HUES6 (cell line): Measurements from ENCODE around the gene ZNF276.
A peak's percentile ranks its signal among the peaks of the same experiment; 100 is the strongest.
"Not testable (repeated sequence)": the region's sequence is repeated elsewhere in the genome, so short reads cannot be mapped to it uniquely, and the experiment has no call there.

ENCODE experiments used
- H3K27ac ChIP-seq: 2 replicates; pipeline ENCODE4 v1.7.0; 2013; ENCODE audit warnings: low read depth, mild to moderate bottlenecking, low read length, inconsistent platforms
- H3K27me3 ChIP-seq: 2 replicates; pipeline ENCODE4 v1.6.1; 2013; ENCODE audit warnings: low read length; ENCODE audit not compliant: control insufficient read depth, insufficient read depth
- H3K36me3 ChIP-seq: 2 replicates; pipeline ENCODE4 v1.6.1; 2013; ENCODE audit warnings: low read length; ENCODE audit not compliant: control insufficient read depth, insufficient read depth
- H3K4me1 ChIP-seq: 2 replicates; pipeline ENCODE4 v1.6.1; 2013; ENCODE audit warnings: low read length; ENCODE audit not compliant: control insufficient read depth, insufficient read depth
- H3K4me3 ChIP-seq: 2 replicates; pipeline ENCODE4 v1.5.1; 2013; ENCODE audit warnings: low read depth, low read length
- H3K9ac ChIP-seq: one replicate; pipeline ENCODE4 v1.6.1; 2013; ENCODE audit warnings: mild to moderate bottlenecking, low read length
- H3K9me3 ChIP-seq: 2 replicates; pipeline ENCODE4 v1.6.1; 2013; ENCODE audit warnings: low read depth, low read length; ENCODE audit not compliant: control insufficient read depth, insufficient read depth

Gene ZNF276

GRCh38 chr16:89697616-89698331, 23.6 kb upstream of the ZNF276 start:
- no peak overlapping the region for H3K27ac ChIP-seq
- no peaks in the 10 kb centered on the region for H3K9me3 ChIP-seq
- peaks cover 47% of the 10 kb centered on the region for H3K36me3 ChIP-seq
- H3K27me3 ChIP-seq, result no peaks in the 10 kb centered on the region
- H3K4me1 ChIP-seq, result peaks cover 8% of the 10 kb centered on the region
- H3K9ac ChIP-seq, result no peak overlapping the region
- no peak overlapping the region for H3K4me3 ChIP-seq

- H3K27ac ChIP-seq, H3K4me1 ChIP-seq, H3K27me3 ChIP-seq, H3K9ac ChIP-seq, H3K9me3 ChIP-seq, H3K4me3 ChIP-seq: not testable (repeated sequence)
- peaks cover 40% of the 10 kb centered on the region for H3K36me3 ChIP-seq
Measured at GRCh38 chr16:89698717-89699116, 22.6 kb upstream of the ZNF276 start.

GRCh38 chr16:89699629-89700099, 21.7 kb upstream of the ZNF276 start:
- not testable (repeated sequence) for H3K27ac ChIP-seq, H3K9ac ChIP-seq, H3K4me1 ChIP-seq, H3K9me3 ChIP-seq, H3K27me3 ChIP-seq
- Histone ChIP-seq H3K36me3 (peaks cover 31% of the 10 kb centered on the region), H3K4me3 (peak overlapping the region; percentile 47)

GRCh38 chr16:89700100-89700648, 21.2 kb upstream of the ZNF276 start:
- H3K36me3 ChIP-seq, result peaks cover 27% of the 10 kb centered on the region
- H3K9me3 ChIP-seq, result no peaks in the 10 kb centered on the region
- H3K4me3 ChIP-seq, result peak overlapping the region; percentile 96
- H3K4me1 ChIP-seq, result peaks cover 8% of the 10 kb centered on the region
- H3K27ac ChIP-seq, result peak overlapping the region; percentile 41; the same call in 1 of the 2 replicates
- H3K9ac ChIP-seq, result peak overlapping the region; percentile 73
- H3K27me3 ChIP-seq, result peaks cover 8% of the 10 kb centered on the region

GRCh38 chr16:89700649-89701424, 20.5 kb upstream of the ZNF276 start:
- H3K9me3 ChIP-seq, result no peaks in the 10 kb centered on the region
- peak overlapping the region; percentile 41; the same call in 1 of the 2 replicates for H3K27ac ChIP-seq
- H3K27me3 ChIP-seq, result peaks cover 8% of the 10 kb centered on the region
- peak overlapping the region; percentile 96 for H3K4me3 ChIP-seq
- H3K36me3 ChIP-seq, result peaks cover 20% of the 10 kb centered on the region
- H3K9ac ChIP-seq, result peak overlapping the region; percentile 73
- H3K4me1 ChIP-seq, result peaks cover 8% of the 10 kb centered on the region

GRCh38 chr16:89701425-89702406, 19.6 kb upstream of the ZNF276 start, which contains the start of gene SPATA2L:
Gene SPATA2L, minus strand, starts transcription at chr16:89701705. Its CDS starts 473 bp downstream, at chr16:89701232.
- Histone ChIP-seq H3K36me3 (peaks cover 14% of the 10 kb centered on the region), H3K27ac (peak within 1 kb of the TSS; percentile 41; the same call in 1 of the 2 replicates), H3K9me3 (no peaks in the 10 kb centered on the region), H3K9ac (peak within 1 kb of the TSS; percentile 73), H3K4me1 (peaks cover 8% of the 10 kb centered on the region), H3K27me3 (peaks cover 8% of the 10 kb centered on the region), H3K4me3 (peak within 1 kb of the TSS; percentile 96)

- Histone ChIP-seq H3K27me3 (peaks cover 12% of the 10 kb centered on the region), H3K4me1 (peaks cover 12% of the 10 kb centered on the region), H3K9ac (no peak overlapping the region), H3K27ac (no peak overlapping the region), H3K36me3 (no peaks in the 10 kb centered on the region), H3K4me3 (no peak overlapping the region), H3K9me3 (no peaks in the 10 kb centered on the region)
Measured at GRCh38 chr16:89704281-89704680, 17.1 kb upstream of the ZNF276 start.

GRCh38 chr16:89705006-89705405, 16.3 kb upstream of the ZNF276 start:
- Histone ChIP-seq H3K27me3 (peaks cover 12% of the 10 kb centered on the region), H3K27ac (no peak overlapping the region), H3K9me3 (no peaks in the 10 kb centered on the region), H3K9ac (no peak overlapping the region), H3K4me3 (no peak overlapping the region), H3K36me3 (no peaks in the 10 kb centered on the region), H3K4me1 (peaks cover 15% of the 10 kb centered on the region)

GRCh38 chr16:89706518-89707260, 14.6 kb upstream of the ZNF276 start:
- Histone ChIP-seq H3K9me3 (no peaks in the 10 kb centered on the region), H3K27me3 (peaks cover 12% of the 10 kb centered on the region), H3K36me3 (no peaks in the 10 kb centered on the region), H3K4me3 (no peak overlapping the region), H3K4me1 (peaks cover 20% of the 10 kb centered on the region), H3K27ac (no peak overlapping the region), H3K9ac (no peak overlapping the region)

GRCh38 chr16:89707695-89708094, 13.6 kb upstream of the ZNF276 start:
- Histone ChIP-seq H3K27ac (no peak overlapping the region), H3K36me3 (no peaks in the 10 kb centered on the region), H3K4me3 (no peak overlapping the region), H3K9ac (no peak overlapping the region), H3K9me3 (no peaks in the 10 kb centered on the region), H3K27me3 (peaks cover 12% of the 10 kb centered on the region), H3K4me1 (peaks cover 20% of the 10 kb centered on the region)
